GM21515 (cell line): ENCODE data around the gene TMC6.
"Not testable (repeated sequence)": the region's sequence is repeated elsewhere in the genome, so short reads cannot be mapped to it uniquely, and the experiment has no call there.

Experiments used
- ATAC-seq: cut with Tn5 transposase; IDR thresholded peaks from one replicate; pipeline ENCODE4 v1.9.1; 2021; ENCODE audit not compliant: unreplicated experiment

TMC6 gene, protein sequence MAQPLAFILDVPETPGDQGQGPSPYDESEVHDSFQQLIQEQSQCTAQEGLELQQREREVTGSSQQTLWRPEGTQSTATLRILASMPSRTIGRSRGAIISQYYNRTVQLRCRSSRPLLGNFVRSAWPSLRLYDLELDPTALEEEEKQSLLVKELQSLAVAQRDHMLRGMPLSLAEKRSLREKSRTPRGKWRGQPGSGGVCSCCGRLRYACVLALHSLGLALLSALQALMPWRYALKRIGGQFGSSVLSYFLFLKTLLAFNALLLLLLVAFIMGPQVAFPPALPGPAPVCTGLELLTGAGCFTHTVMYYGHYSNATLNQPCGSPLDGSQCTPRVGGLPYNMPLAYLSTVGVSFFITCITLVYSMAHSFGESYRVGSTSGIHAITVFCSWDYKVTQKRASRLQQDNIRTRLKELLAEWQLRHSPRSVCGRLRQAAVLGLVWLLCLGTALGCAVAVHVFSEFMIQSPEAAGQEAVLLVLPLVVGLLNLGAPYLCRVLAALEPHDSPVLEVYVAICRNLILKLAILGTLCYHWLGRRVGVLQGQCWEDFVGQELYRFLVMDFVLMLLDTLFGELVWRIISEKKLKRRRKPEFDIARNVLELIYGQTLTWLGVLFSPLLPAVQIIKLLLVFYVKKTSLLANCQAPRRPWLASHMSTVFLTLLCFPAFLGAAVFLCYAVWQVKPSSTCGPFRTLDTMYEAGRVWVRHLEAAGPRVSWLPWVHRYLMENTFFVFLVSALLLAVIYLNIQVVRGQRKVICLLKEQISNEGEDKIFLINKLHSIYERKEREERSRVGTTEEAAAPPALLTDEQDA

DNA sequence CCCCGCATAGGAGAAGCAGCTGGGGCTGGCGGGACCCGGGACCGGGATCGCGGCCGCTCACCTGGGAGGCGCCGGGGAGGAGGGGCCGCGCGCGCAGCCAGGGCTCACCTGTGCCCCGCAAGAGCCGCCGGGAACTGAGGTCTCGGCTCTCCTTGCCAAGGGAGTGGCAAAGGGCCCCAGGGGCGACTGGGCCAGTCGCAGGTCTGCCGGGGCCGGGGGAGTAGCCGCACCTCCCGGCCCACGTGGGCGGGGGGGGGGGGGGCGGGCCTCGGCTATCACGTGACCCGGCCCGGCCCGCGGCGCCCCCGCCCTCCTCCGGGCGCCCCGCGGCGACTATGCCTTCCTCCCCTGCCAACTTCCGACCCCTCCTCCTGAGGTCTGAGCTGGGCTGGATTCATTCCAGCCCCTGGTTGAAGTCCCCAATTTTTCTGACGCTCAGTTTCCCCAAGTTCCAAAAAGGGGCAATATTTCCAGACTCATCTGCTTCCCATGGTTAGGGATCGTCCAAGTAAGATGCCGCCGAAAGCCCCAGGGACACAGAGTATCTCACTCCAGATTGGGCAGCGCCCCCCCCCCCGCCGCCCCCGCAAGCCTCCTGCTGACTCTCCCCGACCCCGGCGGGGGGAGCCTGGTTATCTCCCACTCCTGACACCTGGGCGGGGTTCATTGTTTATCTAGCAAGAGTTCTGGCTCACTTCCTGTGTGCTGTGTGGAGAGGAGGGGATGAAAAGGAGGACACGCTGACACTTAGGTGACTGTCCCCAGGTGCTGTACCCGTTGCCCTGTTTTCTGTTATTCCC, at the start of gene TMC6:
Gene TMC6 (minus strand): TSS at position 205 of the 800 bp plus-strand sequence. CDS start 1,923 bp downstream, outside the sequence.
- no peak for ATAC-seq

DNA sequence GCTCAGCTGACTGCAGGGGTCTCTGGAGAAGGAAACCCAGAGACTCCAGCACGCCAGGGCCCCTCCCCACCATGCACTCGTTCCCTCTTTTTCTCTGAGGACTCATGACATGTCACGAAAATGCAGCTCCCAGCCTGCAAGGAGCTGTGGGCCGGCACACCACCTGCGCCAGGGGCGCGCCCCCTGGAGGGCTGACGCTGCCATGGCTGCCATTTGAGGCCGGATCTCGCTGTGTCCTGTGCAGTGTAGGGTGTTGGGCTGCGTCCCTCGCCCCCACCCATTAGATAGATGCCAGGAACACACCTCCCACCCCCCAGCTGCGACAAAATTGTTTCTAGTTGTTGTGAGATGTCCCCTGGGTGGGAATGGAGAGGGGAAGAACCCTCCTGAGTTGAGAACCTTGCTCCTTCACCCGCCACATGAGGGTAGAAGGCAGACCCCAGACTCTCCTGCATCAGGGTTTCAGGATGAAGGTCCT, 48.0 kb upstream of the TMC6 start:
- no peak for ATAC-seq

DNA sequence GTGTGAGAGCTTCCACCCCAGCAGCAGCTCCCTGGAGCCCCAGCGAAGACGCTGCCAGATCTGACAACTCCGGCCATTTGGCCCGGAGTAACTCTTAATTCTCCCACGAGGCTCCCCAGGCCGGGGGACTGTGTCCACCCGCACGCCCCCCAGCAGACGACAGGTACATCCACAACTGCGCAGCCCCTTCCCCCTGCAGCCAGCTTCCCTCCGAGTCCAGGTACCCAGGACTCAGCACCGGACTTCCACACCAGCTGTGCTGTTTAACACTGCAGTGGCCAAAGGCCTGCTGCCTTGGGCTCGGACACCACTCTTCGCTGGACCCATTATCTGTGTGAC, 47.1 kb upstream of the TMC6 start:
- no peak for ATAC-seq

DNA sequence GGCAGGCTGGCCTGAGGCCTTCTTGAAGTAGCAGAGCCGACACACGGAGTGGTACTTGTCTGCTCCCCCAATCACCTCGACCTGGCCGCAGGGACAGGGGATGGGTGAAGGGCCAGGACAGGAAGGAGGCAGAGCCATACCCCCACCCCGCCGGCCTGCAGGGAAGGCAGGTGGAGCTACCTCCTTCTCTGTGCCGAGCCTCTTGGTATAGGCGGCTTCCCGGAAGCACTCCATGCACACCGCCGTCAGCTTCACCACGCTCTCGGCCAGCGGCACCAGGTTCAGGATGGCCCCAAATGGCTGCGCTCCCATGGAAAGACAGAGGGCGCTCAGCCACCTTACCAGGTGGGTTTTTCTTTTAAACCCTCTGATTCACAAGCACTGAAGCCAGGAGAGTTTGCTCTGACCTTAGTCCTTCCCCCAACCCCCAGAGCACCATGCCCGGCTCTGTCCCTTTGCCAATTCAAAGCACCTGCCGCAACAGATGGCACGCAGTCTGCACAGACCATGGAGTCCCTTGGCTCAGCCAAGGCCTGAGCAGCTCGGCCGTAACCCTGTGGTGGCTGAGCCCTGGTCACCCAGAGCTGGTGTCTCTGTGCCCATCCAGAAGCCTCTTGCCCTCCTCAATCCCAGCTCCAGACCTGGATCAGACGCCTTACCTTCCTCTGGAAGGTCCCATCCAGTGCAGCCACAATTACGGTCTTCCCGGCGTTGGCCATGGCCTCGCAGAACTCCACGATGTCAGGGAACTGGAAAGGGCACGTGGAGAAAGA, 46.5 kb upstream of the TMC6 start:
- no peak for ATAC-seq

GRCh38 chr17:78174346-78174869, 45.9 kb upstream of the TMC6 start:
- ATAC-seq = no peak

DNA sequence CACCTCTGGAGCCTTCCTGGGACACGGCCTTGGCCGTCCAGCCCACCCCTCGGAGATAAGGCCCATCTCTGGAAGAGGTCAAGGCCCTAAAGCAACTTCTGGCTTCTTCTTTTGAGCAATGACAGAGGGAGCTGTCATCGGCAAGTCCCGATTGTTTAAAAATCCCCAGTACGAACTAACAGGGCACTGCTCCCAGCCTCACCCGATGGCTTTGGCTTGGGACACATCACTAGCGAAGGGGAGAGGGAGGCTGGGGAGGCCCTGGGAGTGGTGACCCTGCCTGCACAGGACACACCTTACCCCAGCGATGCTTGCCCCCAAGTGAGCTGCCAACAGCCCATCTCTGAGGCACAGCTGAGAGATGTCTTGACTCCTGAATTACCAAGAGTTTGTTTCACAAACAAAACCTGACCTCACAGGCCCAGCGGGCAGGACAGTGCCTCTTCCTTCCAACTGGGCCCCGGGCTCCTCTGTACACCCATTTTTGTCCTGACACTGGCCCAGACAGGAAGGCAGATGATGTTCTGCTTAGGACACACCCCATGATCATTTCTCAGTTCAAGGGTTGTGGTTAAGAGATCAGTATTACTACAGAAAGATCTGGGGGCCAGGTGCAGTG, 44.7 kb upstream of the TMC6 start:
- peak; percentile 34 for ATAC-seq

DNA sequence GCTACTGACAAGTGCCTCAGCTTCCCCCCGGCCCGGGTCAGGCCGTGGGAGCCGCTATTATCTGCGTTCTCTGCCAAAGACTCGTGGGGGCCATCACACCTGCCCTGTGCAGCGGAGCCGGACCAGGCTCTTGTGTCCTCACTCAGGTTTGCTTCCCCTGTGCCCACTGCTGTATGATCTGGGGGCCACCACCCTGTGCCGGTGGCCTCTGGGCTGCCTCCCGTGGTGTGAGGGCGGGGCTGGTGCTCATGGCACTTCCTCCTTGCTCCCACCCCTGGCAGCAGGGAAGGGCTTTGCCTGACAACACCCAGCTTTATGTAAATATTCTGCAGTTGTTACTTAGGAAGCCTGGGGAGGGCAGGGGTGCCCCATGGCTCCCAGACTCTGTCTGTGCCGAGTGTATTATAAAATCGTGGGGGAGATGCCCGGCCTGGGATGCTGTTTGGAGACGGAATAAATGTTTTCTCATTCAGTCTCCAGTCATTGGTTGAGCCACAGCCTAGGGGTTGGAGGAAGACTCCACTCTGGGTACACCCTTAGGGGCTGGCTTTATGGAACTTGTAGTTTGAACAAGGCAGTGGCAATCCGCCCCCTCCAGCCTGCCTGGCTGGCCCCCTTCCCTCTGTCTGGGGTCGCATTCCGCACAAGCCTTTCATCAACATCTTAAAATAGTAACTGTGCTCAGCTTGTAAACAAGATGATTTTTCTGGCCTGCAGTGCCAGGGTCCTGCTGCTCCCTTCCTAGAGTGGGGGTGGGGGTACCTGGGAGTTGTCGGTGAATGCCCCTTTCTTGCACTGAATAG, 43.9 kb upstream of the TMC6 start:
- no peak for ATAC-seq

DNA sequence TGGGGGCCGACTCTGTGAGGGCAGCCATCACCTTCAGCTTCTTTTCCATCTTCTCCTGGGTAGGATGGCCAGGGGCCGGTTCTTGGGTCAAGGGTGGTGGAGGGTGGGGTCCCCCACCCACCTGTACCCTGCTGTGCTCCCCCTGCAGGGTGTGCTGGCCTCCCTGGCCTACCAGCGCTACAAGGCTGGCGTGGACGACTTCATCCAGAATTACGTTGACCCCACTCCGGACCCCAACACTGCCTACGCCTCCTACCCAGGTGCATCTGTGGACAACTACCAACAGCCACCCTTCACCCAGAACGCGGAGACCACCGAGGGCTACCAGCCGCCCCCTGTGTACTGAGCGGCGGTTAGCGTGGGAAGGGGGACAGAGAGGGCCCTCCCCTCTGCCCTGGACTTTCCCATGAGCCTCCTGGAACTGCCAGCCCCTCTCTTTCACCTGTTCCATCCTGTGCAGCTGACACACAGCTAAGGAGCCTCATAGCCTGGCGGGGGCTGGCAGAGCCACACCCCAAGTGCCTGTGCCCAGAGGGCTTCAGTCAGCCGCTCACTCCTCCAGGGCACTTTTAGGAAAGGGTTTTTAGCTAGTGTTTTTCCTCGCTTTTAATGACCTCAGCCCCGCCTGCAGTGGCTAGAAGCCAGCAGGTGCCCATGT, 43.2 kb upstream of the TMC6 start:
- ATAC-seq = not testable (repeated sequence)

- ATAC-seq = no peak
Measured at GRCh38 chr17:78170692-78171590, 42.4 kb upstream of the TMC6 start.

DNA sequence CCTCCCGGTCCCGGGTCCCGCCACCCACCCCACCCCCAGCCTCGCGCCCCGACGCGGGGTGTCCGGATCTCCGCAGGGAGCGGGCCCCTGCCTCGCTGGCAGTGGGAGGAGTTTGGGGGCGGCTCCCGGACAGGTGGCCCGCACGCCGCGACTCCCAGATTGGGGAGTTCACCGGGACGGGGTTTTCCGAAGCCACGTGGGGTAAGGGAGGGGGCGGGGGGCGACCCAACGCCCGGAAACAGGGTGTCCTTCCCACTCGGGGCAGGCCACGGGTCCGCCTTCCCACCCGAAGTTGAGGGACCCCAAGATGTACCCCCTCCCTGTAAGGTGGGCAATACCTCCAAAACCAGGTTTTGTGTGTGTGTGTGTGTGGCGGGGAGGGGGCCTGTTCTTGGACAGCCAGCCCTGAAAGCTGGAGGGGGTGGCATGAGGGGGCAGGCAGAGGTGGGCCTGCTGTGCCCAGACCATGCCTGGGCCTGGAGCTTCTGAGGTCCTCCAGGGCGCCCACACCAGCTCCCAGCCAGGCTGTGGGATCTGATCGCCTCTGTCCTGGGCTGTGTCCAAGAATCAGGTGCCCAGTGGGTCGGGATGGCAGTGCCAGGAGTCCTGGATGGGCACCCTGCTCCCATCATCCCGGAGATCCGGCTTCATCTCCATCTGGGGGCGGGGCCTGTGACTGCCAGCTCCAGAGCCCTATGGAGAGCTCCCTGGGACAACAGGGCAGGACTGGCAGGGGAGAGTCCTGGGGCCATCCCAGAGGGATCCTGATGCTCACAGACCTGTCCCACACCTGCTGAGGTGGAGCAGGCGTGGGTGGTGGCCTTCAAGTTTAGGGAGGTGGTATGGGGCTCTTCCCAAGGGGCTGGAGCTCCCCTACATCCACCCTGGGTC, 40.6 kb upstream of the TMC6 start:
- ATAC-seq = peak; percentile 3

- peak; percentile 48 for ATAC-seq
Measured at GRCh38 chr17:78168242-78168902, 39.8 kb upstream of the TMC6 start, which contains the start of gene SYNGR2. TSS of gene SYNGR2 (plus strand) at chr17:78168581. CDS start at chr17:78168617, 36 bp downstream.

DNA sequence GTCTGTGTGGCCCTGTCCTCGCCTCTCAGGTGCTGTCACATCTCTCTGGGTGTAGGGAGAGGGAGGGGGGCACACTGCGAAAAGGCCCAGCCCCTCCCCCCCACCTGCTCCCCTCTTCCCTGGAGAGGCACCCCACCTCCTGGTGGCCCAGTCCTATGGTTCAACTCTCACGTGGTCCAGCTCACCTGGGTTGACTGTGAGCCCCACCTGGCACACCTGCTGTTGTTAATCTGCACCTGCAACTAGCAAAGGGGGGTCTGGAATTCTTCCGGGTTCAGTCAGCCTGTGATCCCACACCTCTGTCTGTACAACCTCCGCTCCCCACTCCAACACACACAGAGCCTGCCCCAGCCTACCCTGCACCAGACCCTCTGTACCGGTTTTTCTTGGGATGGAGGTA, 37.9 kb upstream of the TMC6 start:
- ATAC-seq = no peak

GRCh38 chr17:78164748-78165607, 36.4 kb upstream of the TMC6 start:
- ATAC-seq = no peak

DNA sequence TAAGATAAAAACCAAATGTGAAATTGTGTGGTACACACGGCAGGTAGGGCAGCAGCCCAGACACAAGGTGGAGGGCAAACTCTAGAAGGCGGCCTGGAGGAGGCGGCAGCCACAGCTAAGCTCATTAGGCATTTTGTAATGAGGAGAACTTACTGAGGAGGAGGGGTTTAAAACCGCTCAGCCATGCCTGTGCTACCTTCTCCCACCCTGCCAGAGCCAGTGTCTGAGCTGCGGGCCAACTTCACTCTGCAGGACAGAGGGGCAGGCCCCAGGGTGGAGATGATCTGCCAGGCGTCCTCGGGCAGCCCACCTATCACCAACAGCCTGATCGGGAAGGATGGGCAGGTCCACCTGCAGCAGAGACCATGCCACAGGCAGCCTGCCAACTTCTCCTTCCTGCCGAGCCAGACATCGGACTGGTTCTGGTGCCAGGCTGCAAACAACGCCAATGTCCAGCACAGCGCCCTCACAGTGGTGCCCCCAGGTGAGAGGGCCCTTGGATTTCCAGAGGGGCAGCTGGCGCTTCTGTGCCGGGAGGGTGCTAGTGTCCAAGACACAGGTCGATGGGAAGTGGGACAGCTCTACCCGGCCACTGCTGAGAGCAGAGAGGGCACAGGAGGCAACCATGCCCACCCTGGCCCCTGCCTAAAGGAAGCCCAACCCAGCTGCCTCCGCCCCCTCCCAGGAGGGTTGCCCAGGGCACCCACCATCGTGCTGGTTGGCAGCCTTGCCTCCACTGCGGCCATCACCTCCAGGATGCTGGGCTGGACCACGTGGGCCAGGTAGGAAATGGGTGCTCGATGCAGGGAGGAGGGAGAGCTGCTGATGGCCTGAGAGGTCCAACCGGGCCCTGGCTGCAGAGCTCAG, 35.6 kb upstream of the TMC6 start:
- ATAC-seq = no peak
